ENCODE results near the gene MCC.

DNA sequence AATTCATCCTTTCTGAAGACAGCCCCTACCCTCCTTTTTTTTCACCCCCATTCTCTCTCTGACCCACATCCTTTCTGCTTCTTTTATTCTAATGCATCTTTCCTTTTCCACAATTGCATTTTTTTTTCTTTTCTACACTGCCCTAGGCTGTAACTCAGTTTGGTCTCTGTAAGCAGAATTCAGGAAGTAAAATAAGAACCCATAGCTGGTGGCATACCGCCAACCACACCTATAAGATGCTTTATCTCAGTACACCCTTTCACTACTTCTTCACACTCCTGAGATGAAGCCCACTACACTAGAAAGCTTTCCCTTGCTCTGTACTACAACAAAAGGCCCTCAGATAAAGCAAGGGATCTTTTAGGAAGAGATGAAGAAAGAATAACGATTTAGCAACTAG is 37.3 kb downstream of the MCC start:
- TF ChIP-seq, protein P1, sequence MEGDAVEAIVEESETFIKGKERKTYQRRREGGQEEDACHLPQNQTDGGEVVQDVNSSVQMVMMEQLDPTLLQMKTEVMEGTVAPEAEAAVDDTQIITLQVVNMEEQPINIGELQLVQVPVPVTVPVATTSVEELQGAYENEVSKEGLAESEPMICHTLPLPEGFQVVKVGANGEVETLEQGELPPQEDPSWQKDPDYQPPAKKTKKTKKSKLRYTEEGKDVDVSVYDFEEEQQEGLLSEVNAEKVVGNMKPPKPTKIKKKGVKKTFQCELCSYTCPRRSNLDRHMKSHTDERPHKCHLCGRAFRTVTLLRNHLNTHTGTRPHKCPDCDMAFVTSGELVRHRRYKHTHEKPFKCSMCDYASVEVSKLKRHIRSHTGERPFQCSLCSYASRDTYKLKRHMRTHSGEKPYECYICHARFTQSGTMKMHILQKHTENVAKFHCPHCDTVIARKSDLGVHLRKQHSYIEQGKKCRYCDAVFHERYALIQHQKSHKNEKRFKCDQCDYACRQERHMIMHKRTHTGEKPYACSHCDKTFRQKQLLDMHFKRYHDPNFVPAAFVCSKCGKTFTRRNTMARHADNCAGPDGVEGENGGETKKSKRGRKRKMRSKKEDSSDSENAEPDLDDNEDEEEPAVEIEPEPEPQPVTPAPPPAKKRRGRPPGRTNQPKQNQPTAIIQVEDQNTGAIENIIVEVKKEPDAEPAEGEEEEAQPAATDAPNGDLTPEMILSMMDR (IDR thresholded peaks at IDR 0.05), result no peak
- no peak for TF ChIP-seq FOXK1 (CRISPR knock-in tag; IDR thresholded peaks at IDR 0.05)
- TF ChIP-seq, protein P2, sequence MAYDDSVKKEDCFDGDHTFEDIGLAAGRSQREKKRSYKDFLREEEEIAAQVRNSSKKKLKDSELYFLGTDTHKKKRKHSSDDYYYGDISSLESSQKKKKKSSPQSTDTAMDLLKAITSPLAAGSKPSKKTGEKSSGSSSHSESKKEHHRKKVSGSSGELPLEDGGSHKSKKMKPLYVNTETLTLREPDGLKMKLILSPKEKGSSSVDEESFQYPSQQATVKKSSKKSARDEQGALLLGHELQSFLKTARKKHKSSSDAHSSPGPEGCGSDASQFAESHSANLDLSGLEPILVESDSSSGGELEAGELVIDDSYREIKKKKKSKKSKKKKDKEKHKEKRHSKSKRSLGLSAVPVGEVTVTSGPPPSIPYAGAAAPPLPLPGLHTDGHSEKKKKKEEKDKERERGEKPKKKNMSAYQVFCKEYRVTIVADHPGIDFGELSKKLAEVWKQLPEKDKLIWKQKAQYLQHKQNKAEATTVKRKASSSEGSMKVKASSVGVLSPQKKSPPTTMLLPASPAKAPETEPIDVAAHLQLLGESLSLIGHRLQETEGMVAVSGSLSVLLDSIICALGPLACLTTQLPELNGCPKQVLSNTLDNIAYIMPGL (CRISPR knock-in tag; IDR thresholded peaks at IDR 0.05), result no peak
- TF ChIP-seq ZNF317 (CRISPR knock-in tag; IDR thresholded peaks at IDR 0.05; ENCODE audit: borderline replicate concordance, low read depth), result no peak
- TF ChIP-seq SMAD3 (CRISPR knock-in tag; IDR thresholded peaks at IDR 0.05; ENCODE audit: borderline replicate concordance), result no peak
- no peak for TF ChIP-seq ZNF138 (CRISPR knock-in tag; conservative IDR thresholded peaks at IDR 0.05)
